ENCODE results near the gene LMO3. TPM values are rescaled to one million over a fixed set of nuclear protein-coding genes. Genes with fewer than 3 reads are reported as not detected.
A peak's percentile ranks its signal among the peaks of the same experiment; 100 is the strongest.

Gene LMO3
- total RNA-seq, 1 experiment from 2014 or later, result not detected

- no TSS peak for BruUV-seq (replicated peaks)
- Mint-ChIP-seq H3K27me3 (ENCODE audit: insufficient read depth, unreplicated experiment) (no peaks in the 10 kb centered on the region), H3K4me3 (ENCODE audit: unreplicated experiment) (no peak overlapping the region), H3K36me3 (ENCODE audit: insufficient read depth, unreplicated experiment) (no peaks in the 10 kb centered on the region), H3K9me3 (ENCODE audit: unreplicated experiment) (no peaks in the 10 kb centered on the region), H3K4me1 (ENCODE audit: insufficient read depth, unreplicated experiment) (no peaks in the 10 kb centered on the region), H3K27ac (ENCODE audit: low read depth, unreplicated experiment) (peak overlapping the region; percentile 25)
- CTCF ChIA-PET, result no interaction called here
- POLR2A ChIA-PET, result interaction anchor here (0.6 kb wide), 1 partner anchor 11 kb away, joined by 3 read pairs; no protein-coding TSS in a partner anchor
- DNase-seq (ENCODE audit: unreplicated experiment), result no peak
- no peak for TF ChIP-seq CTCF (IDR thresholded peaks at IDR 0.05; ENCODE audit: unreplicated experiment)
- intact Hi-C loops (cut with micrococcal nuclease), result no loop called here
These were observed 82.0 kb downstream of the LMO3 start for GRCh38 chr12:16523951-16524331.

- no peak for TF ChIP-seq CTCF (IDR thresholded peaks at IDR 0.05; ENCODE audit: unreplicated experiment)
- CTCF ChIA-PET, result no interaction called here
- no peaks in the 10 kb centered on the region for H3K27me3 Mint-ChIP-seq (ENCODE audit: insufficient read depth, unreplicated experiment)
- BruUV-seq (replicated peaks), result no TSS peak
- POLR2A ChIA-PET, result no interaction called here
- no peak overlapping the region for H3K27ac Mint-ChIP-seq (ENCODE audit: low read depth, unreplicated experiment)
- no peaks in the 10 kb centered on the region for H3K4me1 Mint-ChIP-seq (ENCODE audit: insufficient read depth, unreplicated experiment)
- intact Hi-C loops (cut with micrococcal nuclease), result no loop called here
- no peak overlapping the region for H3K4me3 Mint-ChIP-seq (ENCODE audit: unreplicated experiment)
- H3K9me3 Mint-ChIP-seq (ENCODE audit: unreplicated experiment), result no peaks in the 10 kb centered on the region
- DNase-seq (ENCODE audit: unreplicated experiment), result no peak
- no peaks in the 10 kb centered on the region for H3K36me3 Mint-ChIP-seq (ENCODE audit: insufficient read depth, unreplicated experiment)
These were observed 82.5 kb downstream of the LMO3 start for GRCh38 chr12:16523284-16523950.

GRCh38 chr12:16520328-16520727, 85.6 kb downstream of the LMO3 start:
- ChIA-PET CTCF (no interaction called here), POLR2A (interaction anchor here (0.6 kb wide), 1 partner anchor 240 kb away, joined by 3 read pairs; no protein-coding TSS in a partner anchor)
- H3K9me3 Mint-ChIP-seq (ENCODE audit: unreplicated experiment), result no peaks in the 10 kb centered on the region
- H3K36me3 Mint-ChIP-seq (ENCODE audit: insufficient read depth, unreplicated experiment), result no peaks in the 10 kb centered on the region
- DNase-seq (ENCODE audit: unreplicated experiment), result no peak
- no peak for TF ChIP-seq CTCF (IDR thresholded peaks at IDR 0.05; ENCODE audit: unreplicated experiment)
- intact Hi-C loops (cut with micrococcal nuclease), result no loop called here
- H3K4me1 Mint-ChIP-seq (ENCODE audit: insufficient read depth, unreplicated experiment), result no peaks in the 10 kb centered on the region
- H3K27ac Mint-ChIP-seq (ENCODE audit: low read depth, unreplicated experiment), result no peak overlapping the region
- H3K27me3 Mint-ChIP-seq (ENCODE audit: insufficient read depth, unreplicated experiment), result no peaks in the 10 kb centered on the region
- no TSS peak for BruUV-seq (replicated peaks)
- no peak overlapping the region for H3K4me3 Mint-ChIP-seq (ENCODE audit: unreplicated experiment)

GRCh38 chr12:16515666-16516065, 90.3 kb downstream of the LMO3 start:
- CTCF ChIA-PET, result interaction anchor here (1.1 kb wide), 1 partner anchor 56 kb away, joined by 3 read pairs; no protein-coding TSS in a partner anchor
- POLR2A ChIA-PET, result no interaction called here
- intact Hi-C loops (cut with micrococcal nuclease), result no loop called here
- peak; percentile 11 for DNase-seq (ENCODE audit: unreplicated experiment)
- no peak overlapping the region for H3K4me3 Mint-ChIP-seq (ENCODE audit: unreplicated experiment)
- H3K27me3 Mint-ChIP-seq (ENCODE audit: insufficient read depth, unreplicated experiment), result no peaks in the 10 kb centered on the region
- no peak overlapping the region for H3K27ac Mint-ChIP-seq (ENCODE audit: low read depth, unreplicated experiment)
- TF ChIP-seq CTCF (IDR thresholded peaks at IDR 0.05; ENCODE audit: unreplicated experiment), result no peak
- no peaks in the 10 kb centered on the region for H3K9me3 Mint-ChIP-seq (ENCODE audit: unreplicated experiment)
- no peaks in the 10 kb centered on the region for H3K4me1 Mint-ChIP-seq (ENCODE audit: insufficient read depth, unreplicated experiment)
- no peaks in the 10 kb centered on the region for H3K36me3 Mint-ChIP-seq (ENCODE audit: insufficient read depth, unreplicated experiment)
- BruUV-seq (replicated peaks), result no TSS peak
